ENCODE results near the gene KASH5. TPM values are rescaled to one million over a fixed set of nuclear protein-coding genes. Genes with fewer than 3 reads are reported as not detected.
"Not testable (repeated sequence)": the region's sequence is repeated elsewhere in the genome, so short reads cannot be mapped to it uniquely, and the experiment has no call there.

Gene KASH5
- total RNA-seq, 1 experiment from 2014 or later, result not detected

GRCh38 chr19:49361438-49362047 lies 26.5 kb upstream of the KASH5 start:
- peak; percentile 61 for DNase-seq (ENCODE audit: low read depth)

GRCh38 chr19:49362048-49362928 lies 25.8 kb upstream of the KASH5 start, which contains the start of gene TEAD2:
TSS of gene TEAD2 (minus strand) at chr19:49362416. CDS start at chr19:49360075, 2,341 bp downstream.
- peak; percentile 60 for DNase-seq (ENCODE audit: low read depth)

GRCh38 chr19:49362929-49363267 lies 25.2 kb upstream of the KASH5 start:
- DNase-seq (ENCODE audit: low read depth), result no peak

GRCh38 chr19:49363268-49364082 lies 24.6 kb upstream of the KASH5 start, which contains the start of gene DKKL1:
TSS of gene DKKL1 (plus strand) at chr19:49363877. CDS start at chr19:49363999, 122 bp downstream.
- peak; percentile 97 for DNase-seq (ENCODE audit: low read depth)

GRCh38 chr19:49364083-49364737 lies 23.8 kb upstream of the KASH5 start:
- DNase-seq (ENCODE audit: low read depth), result no peak

- DNase-seq (ENCODE audit: low read depth), result no peak
Measured at GRCh38 chr19:49366110-49366509, 21.9 kb upstream of the KASH5 start.

- no peak for DNase-seq (ENCODE audit: low read depth)
Measured at GRCh38 chr19:49368711-49369358, 19.2 kb upstream of the KASH5 start.

GRCh38 chr19:49371184-49371583 lies 16.9 kb upstream of the KASH5 start:
- no peak for DNase-seq (ENCODE audit: low read depth)

- DNase-seq (ENCODE audit: low read depth), result not testable (repeated sequence)
Measured at GRCh38 chr19:49373174-49373573, 14.9 kb upstream of the KASH5 start.

- DNase-seq (ENCODE audit: low read depth), result no peak
Measured at GRCh38 chr19:49374665-49375434, 13.2 kb upstream of the KASH5 start.

- DNase-seq (ENCODE audit: low read depth), result no peak
Measured at GRCh38 chr19:49378512-49378911, 9.5 kb upstream of the KASH5 start.

GRCh38 chr19:49380391-49380790 lies 7.7 kb upstream of the KASH5 start:
- no peak for DNase-seq (ENCODE audit: low read depth)

- DNase-seq (ENCODE audit: low read depth), result no peak
Measured at GRCh38 chr19:49382639-49383038, 5.4 kb upstream of the KASH5 start.

GRCh38 chr19:49383599-49383998 lies 4.5 kb upstream of the KASH5 start:
- no peak for DNase-seq (ENCODE audit: low read depth)

- no peak for DNase-seq (ENCODE audit: low read depth)
Measured at GRCh38 chr19:49389406-49389805, 1.4 kb downstream of the KASH5 start.

- DNase-seq (ENCODE audit: low read depth), result no peak
Measured at GRCh38 chr19:49390131-49390928, 2.3 kb downstream of the KASH5 start.

- no peak for DNase-seq (ENCODE audit: low read depth)
Measured at GRCh38 chr19:49390929-49391359, 2.9 kb downstream of the KASH5 start.

GRCh38 chr19:49391581-49392399 lies 3.7 kb downstream of the KASH5 start:
- peak; percentile 79 for DNase-seq (ENCODE audit: low read depth)

- DNase-seq (ENCODE audit: low read depth), result no peak
Measured at GRCh38 chr19:49393881-49394280, 5.8 kb downstream of the KASH5 start.

Measured in M059J (cell line).